Fibroblast of skin of left biceps (primary cell): ENCODE measurements around the gene HS3ST1.

Source experiments
- DNase-seq, 2 experiments: peaks; one replicate each; pipeline ENCODE4 v3.0.0-alpha.2; 2013; ENCODE audit warnings: low read depth in 2 of 2

The HS3ST1 gene

GRCh38 chr4:11435557-11435956 lies 6.9 kb upstream of the HS3ST1 start:
- DNase-seq, result no peak

- DNase-seq, result no peak
Observed at GRCh38 chr4:11431111-11431510, 2.4 kb upstream of the HS3ST1 start.

DNA sequence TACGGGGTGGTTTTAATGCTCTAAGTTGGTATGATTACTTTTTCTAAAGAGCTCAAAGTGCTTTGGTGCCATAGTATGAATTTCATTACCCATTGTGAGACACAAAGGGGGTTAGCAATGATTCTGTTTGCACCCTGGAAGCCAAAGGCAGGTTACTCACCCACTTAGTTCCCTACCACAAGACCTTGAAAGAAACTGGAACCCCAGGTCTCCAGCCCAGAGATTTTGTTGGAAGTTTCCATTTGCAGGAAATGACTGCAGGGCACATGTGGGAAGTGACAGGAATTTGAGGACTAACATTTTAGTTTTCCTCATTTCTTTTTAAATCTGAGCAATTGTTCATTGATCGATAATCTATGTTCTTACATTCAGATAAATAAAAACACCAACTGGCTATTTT lies 1.8 kb upstream of the HS3ST1 start:
- DNase-seq, result no peak

DNA sequence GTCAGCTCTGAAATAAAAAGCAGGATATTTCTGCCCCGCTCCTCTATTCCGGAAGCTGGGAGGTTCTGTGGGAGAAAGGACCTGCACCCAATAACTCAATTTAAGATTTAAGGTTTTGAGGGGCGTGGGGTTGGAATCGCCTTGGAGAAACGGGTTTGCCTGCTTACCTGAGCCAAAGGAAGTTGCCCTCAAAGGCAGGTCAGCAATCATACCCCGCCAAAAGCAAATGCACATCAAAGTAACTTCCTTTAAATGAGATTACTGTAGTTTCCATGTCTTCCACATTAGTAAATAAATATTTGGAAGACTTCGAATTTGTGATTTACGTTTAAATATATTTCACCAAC lies 978 bp upstream of the HS3ST1 start:
- no peak for DNase-seq

GRCh38 chr4:11428899-11429698 lies 405 bp upstream of the HS3ST1 start:
- peak in 1 of 2 experiments; percentile 6 for DNase-seq

DNA sequence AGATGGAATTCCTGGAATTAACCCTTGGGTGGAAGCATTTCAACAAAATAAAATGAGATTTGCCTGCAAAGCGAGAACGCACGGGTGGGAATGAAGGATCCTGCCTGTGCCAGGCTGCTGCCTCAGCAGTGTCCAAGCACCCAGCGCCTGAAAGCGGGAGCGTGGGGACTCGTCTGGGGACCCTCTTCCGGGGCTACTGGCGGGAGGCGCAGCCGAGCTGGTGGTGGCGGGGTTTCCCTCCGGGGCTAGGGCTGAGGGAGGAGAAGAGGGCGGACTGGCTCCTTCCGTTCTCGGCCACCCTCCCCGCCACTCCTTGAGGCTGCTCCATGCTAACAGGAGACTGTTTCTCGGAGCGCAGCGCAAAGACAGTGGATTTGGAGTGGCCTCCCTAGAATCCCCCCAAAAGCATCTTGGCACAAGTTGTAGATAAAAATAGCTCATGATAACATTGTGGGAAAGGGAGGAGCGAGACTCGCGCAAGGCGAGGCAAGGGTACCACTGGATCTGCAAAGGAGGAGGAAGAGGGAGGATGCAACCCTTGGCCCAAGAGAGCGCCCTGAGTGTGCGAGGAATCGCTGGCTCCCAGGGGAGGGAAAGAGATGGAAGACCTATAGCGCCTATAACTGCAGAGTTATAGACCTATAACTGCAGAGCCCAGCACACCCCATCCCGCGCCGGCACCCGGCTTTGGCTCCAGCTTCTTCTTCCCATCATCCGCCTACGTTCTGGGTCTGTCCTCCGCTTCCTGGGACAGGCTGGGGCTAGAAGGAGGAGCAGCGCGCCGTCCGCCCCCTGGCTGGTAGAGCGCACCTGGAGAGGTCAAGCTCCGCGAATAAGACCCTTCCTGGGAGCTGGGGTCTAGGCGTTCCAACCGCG lies 1.3 kb downstream of the HS3ST1 start:
- no peak for DNase-seq

DNA sequence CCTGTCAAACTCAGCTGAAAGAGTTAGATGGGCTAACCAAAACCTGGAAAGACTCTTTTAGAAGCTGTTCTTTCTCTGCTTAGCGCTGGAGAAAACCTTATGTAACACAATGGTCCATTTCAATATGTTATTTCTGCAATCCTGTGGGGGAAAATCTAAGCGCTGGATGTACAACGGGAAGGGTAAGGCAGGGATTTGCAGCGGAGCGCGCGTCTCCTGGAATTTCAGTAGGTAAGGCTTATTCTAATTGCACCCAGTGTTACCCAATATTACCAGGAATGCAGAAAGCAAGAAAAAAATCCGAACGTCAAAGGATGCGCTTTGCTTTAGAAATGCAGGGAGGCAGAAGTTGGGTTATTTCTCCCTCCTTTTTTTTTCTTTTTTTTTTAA lies 2.0 kb downstream of the HS3ST1 start:
- DNase-seq, result no peak

GRCh38 chr4:11426003-11426402 lies 2.7 kb downstream of the HS3ST1 start:
- no peak for DNase-seq

GRCh38 chr4:11424856-11425255 lies 3.8 kb downstream of the HS3ST1 start:
- no peak for DNase-seq

- DNase-seq, result no peak
Observed at GRCh38 chr4:11424000-11424399, 4.7 kb downstream of the HS3ST1 start.

GRCh38 chr4:11423465-11423864 lies 5.2 kb downstream of the HS3ST1 start:
- DNase-seq, result no peak

DNA sequence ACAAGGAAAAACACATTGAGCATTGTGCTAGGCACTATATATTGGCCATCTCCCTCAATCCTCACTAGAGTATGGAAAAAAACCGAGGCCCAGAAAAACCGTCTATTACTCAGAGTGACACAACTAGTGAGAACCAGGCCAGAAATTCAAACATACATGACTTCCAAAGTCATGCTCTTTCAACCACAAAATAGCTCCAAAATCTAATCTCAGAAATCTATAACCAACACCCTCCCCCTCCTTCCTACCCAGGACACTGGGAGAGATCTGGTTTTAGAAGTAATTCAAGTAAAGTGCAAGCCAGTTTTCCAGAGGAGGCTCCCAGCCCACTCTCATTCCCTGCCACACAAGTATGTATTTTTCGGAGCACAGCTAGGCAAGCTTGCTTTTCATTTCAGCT lies 7.6 kb downstream of the HS3ST1 start:
- no peak for DNase-seq

DNA sequence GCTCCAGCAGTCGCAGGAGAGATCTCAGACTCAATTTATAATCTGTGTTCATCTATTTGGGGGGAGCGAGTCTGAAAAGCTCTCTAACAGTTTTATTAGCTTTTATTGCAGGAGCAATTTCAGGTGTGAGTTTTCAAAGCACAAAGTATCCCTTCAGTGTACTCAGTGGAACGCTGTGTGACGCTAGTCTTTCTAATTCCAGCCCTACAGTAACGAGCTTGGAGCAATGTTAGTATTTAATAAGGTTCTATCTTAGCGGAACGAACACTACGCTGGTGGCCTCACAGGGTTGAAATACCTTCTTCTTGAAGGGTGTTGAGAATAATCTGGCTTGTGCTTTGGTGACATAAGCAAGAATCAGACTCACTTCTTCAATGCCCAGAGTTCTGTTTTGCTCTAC lies 8.4 kb downstream of the HS3ST1 start:
- no peak for DNase-seq

DNA sequence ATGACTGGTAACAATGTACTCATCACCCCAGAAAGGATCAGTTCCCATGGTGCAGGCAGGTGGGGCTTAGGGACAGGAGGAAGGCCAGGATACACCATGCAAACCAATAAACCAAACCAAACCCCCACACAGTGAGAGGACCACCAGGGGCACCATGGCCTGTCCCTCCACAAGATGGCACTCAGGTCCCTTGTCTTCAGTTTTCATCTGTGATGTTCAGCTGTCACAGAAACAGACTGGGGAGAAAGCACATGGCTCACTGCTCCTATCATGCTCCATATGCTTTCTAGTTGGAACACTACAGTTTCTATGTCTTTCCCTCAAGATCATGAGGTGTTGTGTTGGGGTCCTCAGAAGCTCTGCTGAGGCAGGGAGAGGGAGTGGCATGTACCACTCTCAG lies 10.1 kb downstream of the HS3ST1 start:
- DNase-seq, result no peak

DNA sequence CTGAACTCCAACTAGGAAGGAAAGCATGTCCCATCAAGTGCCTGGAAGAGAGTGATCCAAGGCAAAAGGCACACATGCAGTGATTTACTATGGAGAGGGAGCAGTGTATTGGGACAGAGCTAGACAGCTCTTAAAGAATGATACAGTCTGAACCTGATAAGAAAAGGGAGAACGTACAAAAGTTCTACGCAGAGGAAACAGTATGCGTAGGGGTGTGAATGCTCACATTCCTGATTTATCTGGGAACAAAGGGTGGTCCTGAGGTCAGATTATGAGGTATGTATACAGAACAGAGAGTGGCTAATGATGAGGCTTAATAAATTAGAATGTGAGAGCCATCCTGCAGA lies 12.0 kb downstream of the HS3ST1 start:
- no peak for DNase-seq

DNA sequence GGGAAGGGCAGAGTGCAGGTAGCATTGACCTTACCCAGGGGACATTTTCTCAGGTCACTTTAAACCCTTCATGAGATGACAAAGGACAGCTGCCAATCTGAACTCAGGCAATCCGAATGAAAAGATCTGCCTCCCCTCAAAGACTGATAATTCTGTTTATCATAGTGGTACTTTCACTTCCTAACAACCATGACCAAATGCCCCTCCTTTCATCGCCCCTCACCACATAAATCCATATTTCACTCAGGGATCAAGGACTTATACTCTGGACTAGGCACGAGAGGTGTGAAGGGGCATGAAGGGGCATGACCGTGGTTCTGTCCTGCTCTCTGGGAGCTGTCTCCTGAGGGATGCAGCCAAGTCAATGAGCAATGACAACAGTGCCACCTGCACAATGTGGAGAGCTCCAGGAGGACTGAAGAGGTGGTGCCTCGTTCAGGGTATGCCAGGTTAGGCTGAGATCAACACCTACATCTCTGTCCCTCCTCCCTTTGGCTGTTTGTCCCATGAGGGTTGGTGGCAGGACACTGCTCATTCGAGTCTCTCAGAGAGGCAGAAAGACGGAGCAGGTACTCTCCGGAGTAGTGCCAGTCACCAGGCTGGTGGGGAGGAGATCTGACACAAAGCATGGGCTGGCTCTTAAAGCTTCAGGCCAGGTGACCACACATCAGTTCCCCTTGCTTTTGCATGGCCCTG lies 12.5 kb downstream of the HS3ST1 start:
- no peak for DNase-seq

DNA sequence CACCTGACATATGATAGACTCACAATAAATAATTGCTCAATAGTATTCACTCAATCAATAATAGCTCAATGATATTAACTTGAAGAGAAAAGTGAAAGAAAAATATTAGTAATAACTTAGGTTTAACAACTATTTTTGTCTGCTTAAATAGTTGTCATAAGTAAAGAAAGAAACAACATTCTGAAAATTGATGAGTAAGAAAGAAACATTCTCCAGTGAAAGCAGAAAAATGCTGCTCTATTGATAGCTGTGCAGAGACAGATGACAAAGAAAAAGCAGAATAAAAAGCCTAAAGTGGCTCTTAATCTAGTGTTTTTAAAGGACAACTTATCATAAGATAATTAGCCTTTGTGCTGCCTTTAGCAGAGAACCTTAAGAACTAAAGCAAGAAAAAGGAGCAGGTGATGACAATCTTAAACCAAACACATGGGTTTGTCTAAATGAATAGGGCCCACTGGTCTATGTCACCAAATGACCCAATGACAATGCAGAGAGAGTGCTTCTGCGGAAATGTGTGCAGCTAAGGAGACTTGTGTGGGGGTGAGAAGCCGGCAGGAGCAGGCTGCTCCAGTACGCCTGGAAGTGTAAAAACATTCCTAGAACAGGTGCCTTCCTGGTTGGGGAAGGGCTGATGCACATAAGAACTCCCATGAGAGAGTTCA lies 13.2 kb downstream of the HS3ST1 start:
- DNase-seq, result no peak

GRCh38 chr4:11412211-11412610 lies 16.5 kb downstream of the HS3ST1 start:
- DNase-seq, result no peak

DNA sequence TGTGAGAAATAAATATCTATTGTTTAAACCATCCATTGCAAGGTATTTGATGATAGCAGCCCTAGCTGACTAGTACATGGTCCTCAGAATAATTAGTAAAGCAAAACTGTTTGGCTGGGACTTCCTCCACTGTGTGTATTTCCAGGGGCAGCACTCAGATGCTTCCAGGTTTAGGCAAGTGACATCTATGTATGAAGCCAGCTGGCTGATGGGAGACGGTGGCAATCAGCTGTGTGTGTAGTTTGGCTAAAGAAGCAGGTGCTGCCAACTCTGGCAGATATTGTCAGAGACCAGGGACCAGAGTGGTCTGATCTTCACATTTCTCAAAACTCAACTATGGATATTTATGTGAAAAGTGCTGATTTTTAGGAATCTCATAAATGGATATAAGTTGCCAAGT lies 19.1 kb downstream of the HS3ST1 start:
- DNase-seq, result no peak

DNA sequence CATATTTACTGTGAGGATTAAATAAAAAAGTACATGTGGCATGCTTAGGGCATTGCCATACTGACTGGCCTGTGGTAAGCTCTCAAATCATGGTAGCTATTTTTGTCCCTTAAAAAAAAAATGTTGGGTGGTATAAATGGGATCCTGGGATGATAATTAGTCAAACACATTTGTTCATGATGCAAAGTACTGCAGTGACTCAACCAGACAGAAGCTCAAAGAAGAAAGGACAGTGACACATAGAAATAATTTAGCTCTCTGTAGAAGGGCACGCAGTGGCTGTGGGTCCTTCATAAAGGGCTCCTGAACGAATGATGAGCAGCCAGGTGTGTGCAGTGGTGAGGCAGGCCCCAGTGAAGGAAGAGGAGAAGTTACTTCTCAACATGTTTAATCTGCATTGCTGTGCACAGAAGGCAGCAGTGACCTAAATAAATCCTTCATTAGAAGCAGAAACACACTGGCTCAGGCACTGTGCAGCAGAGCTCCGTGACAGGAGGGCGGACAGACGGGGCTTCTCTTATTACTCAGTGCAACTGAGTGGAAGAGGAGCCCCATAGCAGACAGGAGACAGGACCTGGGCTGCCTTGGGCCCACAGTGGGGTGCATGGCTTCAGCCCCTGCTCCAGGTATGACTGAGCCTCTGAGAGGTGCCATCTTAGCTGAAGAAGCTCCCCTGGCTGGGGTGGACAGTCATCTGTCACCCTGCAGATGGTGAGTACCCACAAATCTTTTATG lies 20.3 kb downstream of the HS3ST1 start:
- no peak for DNase-seq

DNA sequence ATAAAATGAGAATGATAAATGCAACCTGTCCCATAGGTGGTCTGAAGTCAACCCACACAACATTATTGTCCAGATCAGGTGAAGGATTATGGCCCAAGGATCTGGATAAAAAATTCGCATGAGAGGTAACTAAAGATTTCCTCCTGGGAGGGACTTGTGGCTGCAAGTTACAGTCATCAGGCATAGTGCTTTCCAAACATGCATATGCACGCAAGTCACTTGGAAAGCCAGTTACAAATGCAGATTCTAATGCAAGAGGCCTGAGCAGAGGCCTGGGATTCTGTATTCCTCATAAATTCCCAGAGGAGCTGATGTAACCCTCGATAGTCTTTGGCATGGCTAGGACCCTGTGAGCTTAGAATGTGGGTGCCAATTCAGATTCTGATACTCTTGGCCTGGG lies 21.1 kb downstream of the HS3ST1 start:
- no peak for DNase-seq

DNA sequence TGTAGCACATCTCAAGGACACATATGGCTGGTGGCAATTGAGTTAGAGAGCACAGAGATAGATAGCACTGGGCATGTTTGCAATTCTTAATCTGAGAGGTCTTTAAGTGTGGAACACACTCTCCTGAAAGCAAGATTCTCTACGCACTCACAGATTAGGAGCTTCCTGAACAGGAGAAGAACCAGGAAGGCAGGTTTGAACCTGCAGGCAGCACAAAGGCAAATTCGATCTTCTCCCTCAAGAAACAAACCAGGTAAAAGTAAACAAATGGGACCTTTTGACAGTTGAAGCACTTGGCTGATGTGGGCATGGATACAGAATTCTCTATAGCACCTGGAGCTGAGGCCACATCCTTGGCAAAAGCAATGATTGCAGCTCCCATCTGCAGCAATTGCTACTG lies 24.3 kb downstream of the HS3ST1 start:
- no peak for DNase-seq
